Lung (tissue), 12 donors: ENCODE measurements around the gene ELFN1. TPM values are rescaled to one million over a fixed set of nuclear protein-coding genes. Genes with fewer than 3 reads are reported as not detected.

ENCODE experiments used
- ATAC-seq: fragments of 200-7000 bp; cut with Tn5 transposase; one replicate; pipeline ENCODE4 v1.9.1; 2020; ENCODE audit warnings: moderate number of reproducible peaks; ENCODE audit not compliant: insufficient read depth, low FRiP score
- DNase-seq, 3 donors: peaks; one replicate each; pipeline ENCODE4 v3.0.0-alpha.2; 2013 to 2017
- H3K27ac ChIP-seq, 2 donors: one replicate each; pipeline ENCODE4 v1.5.1; 2013; ENCODE audit warnings: mild to moderate bottlenecking in 2 of 2, moderate library complexity in 2 of 2, control low read depth in 1 of 2, inconsistent platforms in 1 of 2, low read depth in 1 of 2, low read length in 1 of 2
- H3K27me3 ChIP-seq, 3 donors: one replicate each; pipeline ENCODE4 v1.5.1; 2013; ENCODE audit warnings: low read length in 2 of 3; ENCODE audit not compliant: control insufficient read depth in 3 of 3, insufficient read depth in 3 of 3
- H3K36me3 ChIP-seq, 4 donors: one replicate each; pipeline ENCODE4 v1.5.1; 2013; ENCODE audit warnings: low read length in 4 of 4, mild to moderate bottlenecking in 1 of 4, moderate library complexity in 1 of 4; ENCODE audit not compliant: control insufficient read depth in 4 of 4, insufficient read depth in 4 of 4
- H3K4me1 ChIP-seq, 5 donors: one replicate each; pipeline ENCODE4 v1.5.1; 2013; ENCODE audit warnings: low read length in 5 of 5, mild to moderate bottlenecking in 2 of 5, moderate library complexity in 1 of 5; ENCODE audit not compliant: control insufficient read depth in 5 of 5, insufficient read depth in 5 of 5
- H3K4me3 ChIP-seq: one replicate; pipeline ENCODE4 v1.5.1; 2013; ENCODE audit warnings: mild to moderate bottlenecking, control low read depth, moderate library complexity
- H3K9ac ChIP-seq, 2 donors: one replicate each; pipeline ENCODE4 v1.5.1; 2013; ENCODE audit warnings: low read length in 2 of 2, control low read depth in 1 of 2; ENCODE audit not compliant: insufficient read depth in 1 of 2
- H3K9me3 ChIP-seq, 4 donors: one replicate each; pipeline ENCODE4 v1.5.1; 2013; ENCODE audit warnings: low read length in 3 of 4, mild to moderate bottlenecking in 1 of 4, moderate library complexity in 1 of 4; ENCODE audit not compliant: control insufficient read depth in 4 of 4, insufficient read depth in 3 of 4
- CTCF ChIP-seq: IDR thresholded peaks from 2 replicates; pipeline ENCODE4 v1.5.1; 2012; ENCODE audit warnings: mild to moderate bottlenecking; ENCODE audit errors: control extremely low read depth, extremely low read depth
- WGBS, 2 donors: extraction: QIAGEN DNeasy Blood & Tissue Kit; methylation state at CpG; one replicate each; pipeline ENCODE4 v1.1.7; 2013; 5-methylcytosine and 5-hydroxymethylcytosine counted together
- polyA plus RNA-seq, 2 donors: library from polyadenylated mRNA; stranded (reverse); fragments of 200-250 nt; gene quantifications; one replicate each; pipeline ENCODE4 v1.2.1, GENCODE V29; 2013
- total RNA-seq, 2 donors: library from RNA; depleted of rRNA in 1 of 2; stranded (reverse); fragments of >200 nt in 1 of 2; gene quantifications; one replicate each; pipeline ENCODE4 v1.2.1, GENCODE V29; 2014 to 2021
- donor health status: control.
- donor health status: control.
- donor health status: Bipolar disorder and iron deficiency.
- donor health status: healthy.
- donor health status: DM: yes; HTN: yes; CAD: no.

ELFN1 gene
- total and polyA plus RNA-seq, 4 donors = 0.43 to 1.4 (median 1.0) TPM

GRCh38 chr7:1666317-1666822, 3.7 kb upstream of the ELFN1 start:
- WGBS, 2 donors = 1% methylated on average over 43 to 58 of the region's 58 CpGs
- Histone ChIP-seq H3K4me3 (peak overlapping the region; percentile 27), H3K4me1 (peaks cover 0 to 30% (median 3%) of the 10 kb centered on the region in 5 donors), H3K27me3 (peaks cover 10 to 36% (median 11%) of the 10 kb centered on the region in 3 donors), H3K9ac (no peak overlapping the region), H3K9me3 (peaks cover 0 to 8% (median 0%) of the 10 kb centered on the region in 4 donors), H3K27ac (no peak overlapping the region), H3K36me3 (no peaks in the 10 kb centered on the region)
- ATAC-seq = no peak
- no peak for TF ChIP-seq CTCF
- DNase-seq = peak; percentile 4 to 21 (median 17)

- Histone ChIP-seq H3K9me3 (peaks cover 0 to 7% (median 0%) of the 10 kb centered on the region in 4 donors), H3K9ac (no peak overlapping the region), H3K4me3 (no peak overlapping the region), H3K36me3 (no peaks in the 10 kb centered on the region), H3K4me1 (peaks cover 0 to 30% (median 3%) of the 10 kb centered on the region in 5 donors), H3K27ac (no peak overlapping the region), H3K27me3 (peaks cover 8 to 41% (median 11%) of the 10 kb centered on the region in 3 donors)
- DNase-seq (peak; percentile 21 to 39 (median 27)), ATAC-seq (no peak)
- no peak for TF ChIP-seq CTCF
- WGBS, 2 donors = 0 to 2% methylated on average over 66 to 70 of the region's 70 CpGs
Measured at GRCh38 chr7:1666823-1667565, 3.1 kb upstream of the ELFN1 start.

DNA sequence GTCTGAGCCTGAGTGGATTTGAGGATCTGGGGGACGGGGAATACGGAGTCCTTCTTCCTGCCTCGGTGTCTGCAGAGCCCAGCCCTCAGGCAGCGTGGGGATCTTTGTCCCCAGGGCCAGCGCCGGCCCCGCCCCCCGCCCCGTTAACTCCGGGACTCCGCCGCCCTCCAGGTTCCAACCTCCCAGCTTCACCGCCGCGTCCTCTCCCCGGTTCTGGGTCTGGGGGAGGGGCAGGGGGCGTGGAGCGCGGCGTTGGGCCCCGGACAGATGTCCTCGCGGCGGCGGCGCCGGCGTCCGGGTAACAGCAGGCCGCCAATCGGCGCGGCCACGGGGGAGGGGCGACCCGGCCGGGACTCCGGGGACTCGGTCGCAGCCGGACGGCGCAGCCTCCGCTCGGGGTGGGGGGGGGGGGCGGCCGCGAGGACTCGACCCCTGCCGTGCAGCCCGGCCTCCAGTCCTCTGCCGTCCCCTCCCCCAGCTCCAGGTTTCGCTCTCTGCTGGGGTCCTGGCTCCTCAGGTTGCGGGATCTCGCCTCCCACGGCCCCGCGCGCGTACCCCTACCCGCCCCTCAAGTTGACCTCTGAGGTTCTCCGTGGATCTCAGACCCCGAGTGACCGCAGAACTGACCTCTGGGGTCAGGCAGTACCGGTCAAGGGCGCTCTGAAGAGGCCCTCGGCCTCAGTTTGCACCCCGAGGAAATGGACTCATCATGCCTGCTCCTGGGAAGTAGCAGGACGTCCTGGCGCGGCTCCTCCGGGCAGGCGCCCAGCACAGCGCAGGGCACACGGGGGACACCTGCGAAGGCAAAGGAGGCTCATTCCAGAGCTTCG, 2.3 kb upstream of the ELFN1 start:
- H3K4me3 ChIP-seq = no peak overlapping the region
- DNase-seq (peak in 2 of 3 donors; percentile 30 to 38), ATAC-seq (no peak)
- TF ChIP-seq CTCF = no peak
- peaks cover 8 to 36% (median 14%) of the 10 kb centered on the region in 3 donors for H3K27me3 ChIP-seq
- H3K36me3 ChIP-seq = no peaks in the 10 kb centered on the region
- H3K27ac ChIP-seq = no peak overlapping the region
- H3K9me3 ChIP-seq = peaks cover 0 to 3% (median 0%) of the 10 kb centered on the region in 4 donors
- no peak overlapping the region for H3K9ac ChIP-seq
- peaks cover 0 to 30% (median 3%) of the 10 kb centered on the region in 5 donors for H3K4me1 ChIP-seq
- WGBS, 2 donors = 13 to 16% methylated on average over 42 to 77 of the region's 77 CpGs
